GM12873 (cell line): ENCODE results near the gene MAP1B.

Experiments used
- CTCF ChIP-seq: IDR thresholded peaks from 2 replicates; pipeline ENCODE4 v1.5.1; 2012; ENCODE audit warnings: low read depth, mild to moderate bottlenecking, moderate library complexity, low read length, control low read depth; ENCODE audit not compliant: insufficient read depth; ENCODE audit errors: missing control alignments

The MAP1B gene

GRCh38 chr5:72160959-72161358 is 53.7 kb downstream of the MAP1B start:
- TF ChIP-seq CTCF: no peak

GRCh38 chr5:72161951-72162350 is 54.7 kb downstream of the MAP1B start:
- no peak for TF ChIP-seq CTCF

GRCh38 chr5:72163349-72163983 is 56.2 kb downstream of the MAP1B start:
- no peak for TF ChIP-seq CTCF

GRCh38 chr5:72166070-72166979 is 59.0 kb downstream of the MAP1B start:
- TF ChIP-seq CTCF: no peak

GRCh38 chr5:72167257-72167656 is 60.0 kb downstream of the MAP1B start:
- TF ChIP-seq CTCF: no peak

- TF ChIP-seq CTCF: no peak
Measured at GRCh38 chr5:72167804-72168203, 60.5 kb downstream of the MAP1B start.

GRCh38 chr5:72170101-72170500 is 62.8 kb downstream of the MAP1B start:
- TF ChIP-seq CTCF: no peak
